HG02938 (cell line): ENCODE data around the gene PAK1.

Source experiments
- ATAC-seq: cut with Tn5 transposase; IDR thresholded peaks from one replicate; pipeline ENCODE4 v1.9.1; 2021; ENCODE audit warnings: mild to moderate bottlenecking, moderate library complexity; ENCODE audit not compliant: unreplicated experiment

Gene PAK1

GRCh38 chr11:77475206-77475605 is 1.3 kb upstream of the PAK1 start:
- no peak for ATAC-seq

- no peak for ATAC-seq
Measured at GRCh38 chr11:77474684-77475060, 778 bp upstream of the PAK1 start.

GRCh38 chr11:77472991-77473800 is 698 bp downstream of the PAK1 start:
- ATAC-seq, result no peak

GRCh38 chr11:77471558-77472193 is 2.2 kb downstream of the PAK1 start:
- no peak for ATAC-seq

GRCh38 chr11:77470971-77471370 is 2.9 kb downstream of the PAK1 start:
- no peak for ATAC-seq

GRCh38 chr11:77470504-77470903 is 3.4 kb downstream of the PAK1 start:
- no peak for ATAC-seq

GRCh38 chr11:77468527-77468926 is 5.4 kb downstream of the PAK1 start:
- ATAC-seq, result no peak

- ATAC-seq, result no peak
Measured at GRCh38 chr11:77467993-77468392, 5.9 kb downstream of the PAK1 start.

- ATAC-seq, result no peak
Measured at GRCh38 chr11:77467233-77467632, 6.7 kb downstream of the PAK1 start.

GRCh38 chr11:77457340-77457739 is 16.6 kb downstream of the PAK1 start:
- ATAC-seq, result peak; percentile 37

- ATAC-seq, result no peak
Measured at GRCh38 chr11:77455740-77456139, 18.2 kb downstream of the PAK1 start.

GRCh38 chr11:77454867-77455655 is 18.8 kb downstream of the PAK1 start:
- no peak for ATAC-seq

- no peak for ATAC-seq
Measured at GRCh38 chr11:77450227-77450626, 23.7 kb downstream of the PAK1 start.

- no peak for ATAC-seq
Measured at GRCh38 chr11:77449784-77450183, 24.1 kb downstream of the PAK1 start.

- peak; percentile 47 for ATAC-seq
Measured at GRCh38 chr11:77449060-77449521, 24.8 kb downstream of the PAK1 start.

- no peak for ATAC-seq
Measured at GRCh38 chr11:77448269-77448668, 25.6 kb downstream of the PAK1 start.

- ATAC-seq, result no peak
Measured at GRCh38 chr11:77446911-77447629, 26.8 kb downstream of the PAK1 start.

- no peak for ATAC-seq
Measured at GRCh38 chr11:77444261-77444660, 29.6 kb downstream of the PAK1 start.

- no peak for ATAC-seq
Measured at GRCh38 chr11:77442394-77443053, 31.4 kb downstream of the PAK1 start.

- ATAC-seq, result no peak
Measured at GRCh38 chr11:77441426-77441825, 32.5 kb downstream of the PAK1 start.
